ENCODE data around the gene TBC1D22A.

DNA sequence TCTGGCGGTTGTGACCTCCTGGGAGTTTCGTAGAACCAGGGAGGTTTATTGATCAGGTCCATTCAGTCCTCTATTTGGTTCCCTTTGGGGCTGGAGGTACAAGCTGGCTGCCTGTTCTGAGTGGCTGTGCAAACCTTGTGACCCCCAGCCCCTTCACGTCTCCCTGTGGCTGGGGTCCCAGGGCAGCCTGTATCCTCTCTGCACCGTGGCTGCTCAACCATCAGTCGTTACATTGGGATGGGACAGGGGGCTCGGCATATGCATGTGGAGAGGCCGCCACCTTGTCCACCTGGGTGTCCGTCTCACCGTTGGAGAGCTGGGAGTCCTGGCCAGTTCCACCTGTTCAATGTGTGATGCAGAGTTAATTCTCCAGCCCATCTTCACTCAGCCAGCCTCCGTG, 195.7 kb downstream of the TBC1D22A start:
- TF ChIP-seq, protein P1, sequence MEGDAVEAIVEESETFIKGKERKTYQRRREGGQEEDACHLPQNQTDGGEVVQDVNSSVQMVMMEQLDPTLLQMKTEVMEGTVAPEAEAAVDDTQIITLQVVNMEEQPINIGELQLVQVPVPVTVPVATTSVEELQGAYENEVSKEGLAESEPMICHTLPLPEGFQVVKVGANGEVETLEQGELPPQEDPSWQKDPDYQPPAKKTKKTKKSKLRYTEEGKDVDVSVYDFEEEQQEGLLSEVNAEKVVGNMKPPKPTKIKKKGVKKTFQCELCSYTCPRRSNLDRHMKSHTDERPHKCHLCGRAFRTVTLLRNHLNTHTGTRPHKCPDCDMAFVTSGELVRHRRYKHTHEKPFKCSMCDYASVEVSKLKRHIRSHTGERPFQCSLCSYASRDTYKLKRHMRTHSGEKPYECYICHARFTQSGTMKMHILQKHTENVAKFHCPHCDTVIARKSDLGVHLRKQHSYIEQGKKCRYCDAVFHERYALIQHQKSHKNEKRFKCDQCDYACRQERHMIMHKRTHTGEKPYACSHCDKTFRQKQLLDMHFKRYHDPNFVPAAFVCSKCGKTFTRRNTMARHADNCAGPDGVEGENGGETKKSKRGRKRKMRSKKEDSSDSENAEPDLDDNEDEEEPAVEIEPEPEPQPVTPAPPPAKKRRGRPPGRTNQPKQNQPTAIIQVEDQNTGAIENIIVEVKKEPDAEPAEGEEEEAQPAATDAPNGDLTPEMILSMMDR (IDR thresholded peaks at IDR 0.05): no peak
- no peak for TF ChIP-seq POLR2A (IDR thresholded peaks at IDR 0.05)
